ENCODE results near the gene C7. TPM values are rescaled to one million over a fixed set of nuclear protein-coding genes. Genes with fewer than 3 reads are reported as not detected.

C7 gene
- total RNA-seq, 2 donors from 2014 or later: 0.88 to 2.7 TPM

DNA sequence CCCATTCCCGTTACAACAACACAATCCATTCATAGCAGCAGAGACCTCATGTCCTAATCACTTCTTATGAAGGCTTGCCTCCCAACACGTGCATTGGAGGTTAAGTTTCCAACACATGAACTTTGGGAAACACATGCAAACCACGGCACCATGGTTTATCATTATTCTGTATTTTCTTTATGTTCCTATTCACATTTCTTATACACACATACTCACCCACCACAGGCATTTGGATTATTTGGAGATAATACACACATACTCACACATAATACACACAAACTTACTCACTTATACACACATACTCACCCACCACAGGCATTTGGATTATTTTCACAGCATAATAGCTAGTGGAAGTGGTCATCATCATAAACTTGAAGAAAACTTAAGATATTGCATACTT, 75.6 kb downstream of the C7 start:
- H3K27ac Mint-ChIP-seq: no peak overlapping the region
- no peaks in the 10 kb centered on the region for H3K27me3 Mint-ChIP-seq (ENCODE audit: insufficient read depth)
- no peaks in the 10 kb centered on the region for H3K27me3 ChIP-seq (ENCODE audit: control insufficient read depth, insufficient read depth, low read length, poor library complexity, severe bottlenecking)
- H3K36me3 Mint-ChIP-seq (ENCODE audit: low read depth): no peaks in the 10 kb centered on the region
- no peak overlapping the region for H3K4me3 Mint-ChIP-seq
- no peak overlapping the region for H3K4me3 ChIP-seq (ENCODE audit: low read length)
- no peak overlapping the region for H3K27ac ChIP-seq (ENCODE audit: low read depth, low read length)
- H3K4me1 ChIP-seq (ENCODE audit: control insufficient read depth, insufficient read depth, low read length): no peaks in the 10 kb centered on the region
- no peaks in the 10 kb centered on the region for H3K36me3 ChIP-seq (ENCODE audit: control insufficient read depth, insufficient read depth, low read length)
- H3K4me1 Mint-ChIP-seq: peaks cover 20% of the 10 kb centered on the region
- 93 to 99% methylated on average over 2 to 3 of the region's 3 CpGs for WGBS, 2 experiments (ENCODE audit: insufficient coverage in 1 of 2, insufficient read length in 1 of 2)
- H3K9me3 Mint-ChIP-seq: peaks cover 2% of the 10 kb centered on the region
- no peak overlapping the region for H3K9ac ChIP-seq (ENCODE audit: extremely low read depth, low read length, poor library complexity, severe bottlenecking)
- peaks cover 8% of the 10 kb centered on the region for H3K9me3 ChIP-seq (ENCODE audit: control insufficient read depth, low read length)
- TF ChIP-seq, protein P1, sequence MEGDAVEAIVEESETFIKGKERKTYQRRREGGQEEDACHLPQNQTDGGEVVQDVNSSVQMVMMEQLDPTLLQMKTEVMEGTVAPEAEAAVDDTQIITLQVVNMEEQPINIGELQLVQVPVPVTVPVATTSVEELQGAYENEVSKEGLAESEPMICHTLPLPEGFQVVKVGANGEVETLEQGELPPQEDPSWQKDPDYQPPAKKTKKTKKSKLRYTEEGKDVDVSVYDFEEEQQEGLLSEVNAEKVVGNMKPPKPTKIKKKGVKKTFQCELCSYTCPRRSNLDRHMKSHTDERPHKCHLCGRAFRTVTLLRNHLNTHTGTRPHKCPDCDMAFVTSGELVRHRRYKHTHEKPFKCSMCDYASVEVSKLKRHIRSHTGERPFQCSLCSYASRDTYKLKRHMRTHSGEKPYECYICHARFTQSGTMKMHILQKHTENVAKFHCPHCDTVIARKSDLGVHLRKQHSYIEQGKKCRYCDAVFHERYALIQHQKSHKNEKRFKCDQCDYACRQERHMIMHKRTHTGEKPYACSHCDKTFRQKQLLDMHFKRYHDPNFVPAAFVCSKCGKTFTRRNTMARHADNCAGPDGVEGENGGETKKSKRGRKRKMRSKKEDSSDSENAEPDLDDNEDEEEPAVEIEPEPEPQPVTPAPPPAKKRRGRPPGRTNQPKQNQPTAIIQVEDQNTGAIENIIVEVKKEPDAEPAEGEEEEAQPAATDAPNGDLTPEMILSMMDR (conservative IDR thresholded peaks at IDR 0.05): no peak
- no peak for DNase-seq

DNA sequence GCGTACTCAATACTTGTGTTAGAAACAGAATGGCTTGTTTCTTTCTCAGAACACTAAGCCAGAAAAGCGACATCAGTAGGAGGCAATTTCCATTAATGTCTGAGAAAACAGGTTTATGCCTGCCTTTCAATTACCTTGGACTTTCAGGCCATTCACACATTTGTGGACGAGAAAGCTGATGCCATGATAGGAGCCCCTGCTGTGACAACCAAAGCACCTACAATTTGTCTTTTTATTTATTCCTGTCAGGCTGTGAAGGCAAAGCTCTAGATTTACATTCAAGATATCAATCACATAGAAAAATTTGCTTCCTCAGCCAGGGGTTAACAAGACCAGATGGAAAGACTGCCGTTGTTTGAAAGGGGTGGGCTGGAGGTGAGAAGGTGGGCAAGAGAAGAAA, 76.2 kb downstream of the C7 start:
- Mint-ChIP-seq H3K9me3 (peaks cover 2% of the 10 kb centered on the region), H3K36me3 (ENCODE audit: low read depth) (no peaks in the 10 kb centered on the region), H3K4me1 (peaks cover 20% of the 10 kb centered on the region), H3K4me3 (no peak overlapping the region), H3K27ac (no peak overlapping the region), H3K27me3 (ENCODE audit: insufficient read depth) (no peaks in the 10 kb centered on the region)
- H3K9me3 ChIP-seq (ENCODE audit: control insufficient read depth, low read length): peaks cover 8% of the 10 kb centered on the region
- no peak overlapping the region for H3K4me3 ChIP-seq (ENCODE audit: low read length)
- H3K36me3 ChIP-seq (ENCODE audit: control insufficient read depth, insufficient read depth, low read length): no peaks in the 10 kb centered on the region
- WGBS, 2 experiments (ENCODE audit: insufficient coverage in 1 of 2, insufficient read length in 1 of 2): 57 to 59% methylated on average over 3 to 4 of the region's 4 CpGs
- no peak overlapping the region for H3K9ac ChIP-seq (ENCODE audit: extremely low read depth, low read length, poor library complexity, severe bottlenecking)
- DNase-seq: no peak
- TF ChIP-seq, protein P1 (conservative IDR thresholded peaks at IDR 0.05): no peak
- no peak overlapping the region for H3K27ac ChIP-seq (ENCODE audit: low read depth, low read length)
- H3K4me1 ChIP-seq (ENCODE audit: control insufficient read depth, insufficient read depth, low read length): no peaks in the 10 kb centered on the region
- no peaks in the 10 kb centered on the region for H3K27me3 ChIP-seq (ENCODE audit: control insufficient read depth, insufficient read depth, low read length, poor library complexity, severe bottlenecking)

DNA sequence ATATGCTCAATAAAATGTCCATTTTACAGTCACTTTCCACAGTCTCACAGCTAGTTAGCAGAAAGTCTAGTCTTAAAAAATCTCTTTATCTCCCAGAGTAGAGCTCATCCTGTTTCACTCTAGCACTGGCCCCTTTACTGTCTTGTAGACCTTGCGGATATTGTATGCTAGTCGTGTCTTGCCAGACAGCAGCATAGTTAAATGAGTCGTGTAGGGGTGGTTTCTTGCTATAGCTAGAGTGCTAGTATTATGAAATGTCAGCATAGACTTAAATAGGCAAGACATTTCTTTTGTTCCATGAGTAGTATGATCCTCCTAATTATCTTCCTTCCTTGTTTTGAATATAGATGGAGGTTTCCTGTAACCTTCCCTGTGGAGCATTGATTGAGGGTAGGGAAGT, 77.4 kb downstream of the C7 start:
- H3K4me3 Mint-ChIP-seq: no peak overlapping the region
- H3K27me3 Mint-ChIP-seq (ENCODE audit: insufficient read depth): no peaks in the 10 kb centered on the region
- peaks cover 20% of the 10 kb centered on the region for H3K4me1 Mint-ChIP-seq
- H3K27ac Mint-ChIP-seq: no peak overlapping the region
- 98% methylated on average over 3 of the region's 3 CpGs; no CpG with 5 or more reads in 1 of the 2 experiments for WGBS, 2 experiments (ENCODE audit: insufficient coverage in 1 of 2, insufficient read length in 1 of 2)
- Histone ChIP-seq H3K27ac (ENCODE audit: low read depth, low read length) (no peak overlapping the region), H3K36me3 (ENCODE audit: control insufficient read depth, insufficient read depth, low read length) (no peaks in the 10 kb centered on the region), H3K9ac (ENCODE audit: extremely low read depth, low read length, poor library complexity, severe bottlenecking) (no peak overlapping the region), H3K27me3 (ENCODE audit: control insufficient read depth, insufficient read depth, low read length, poor library complexity, severe bottlenecking) (no peaks in the 10 kb centered on the region), H3K4me1 (ENCODE audit: control insufficient read depth, insufficient read depth, low read length) (no peaks in the 10 kb centered on the region), H3K4me3 (ENCODE audit: low read length) (no peak overlapping the region), H3K9me3 (ENCODE audit: control insufficient read depth, low read length) (peaks cover 8% of the 10 kb centered on the region)
- TF ChIP-seq, protein P1 (conservative IDR thresholded peaks at IDR 0.05): no peak
- no peak for DNase-seq
- H3K9me3 Mint-ChIP-seq: peaks cover 2% of the 10 kb centered on the region
- H3K36me3 Mint-ChIP-seq (ENCODE audit: low read depth): no peaks in the 10 kb centered on the region
